Fibroblast of skin of back (primary cell): Measurements from ENCODE around the gene SLC25A10.
"Not testable (repeated sequence)": the region's sequence is repeated elsewhere in the genome, so short reads cannot be mapped to it uniquely, and the experiment has no call there.

Experiments used
- DNase-seq: peaks from one replicate; pipeline ENCODE4 v3.0.0-alpha.2; 2013

SLC25A10 gene

GRCh38 chr17:81722184-81723120 lies 10.4 kb downstream of the SLC25A10 start:
- DNase-seq, result no peak

- DNase-seq, result no peak
Measured at GRCh38 chr17:81723651-81724209, 11.6 kb downstream of the SLC25A10 start.

GRCh38 chr17:81725439-81725838 lies 13.4 kb downstream of the SLC25A10 start:
- no peak for DNase-seq

- no peak for DNase-seq
Measured at GRCh38 chr17:81726004-81726403, 13.9 kb downstream of the SLC25A10 start.

- DNase-seq, result no peak
Measured at GRCh38 chr17:81727324-81728031, 15.4 kb downstream of the SLC25A10 start.

- DNase-seq, result peak; percentile 67
Measured at GRCh38 chr17:81733507-81734404, 21.7 kb downstream of the SLC25A10 start.

GRCh38 chr17:81734405-81735263 lies 22.6 kb downstream of the SLC25A10 start:
- no peak for DNase-seq

GRCh38 chr17:81735264-81736102 lies 23.4 kb downstream of the SLC25A10 start:
- peak; percentile 70 for DNase-seq

- DNase-seq, result no peak
Measured at GRCh38 chr17:81737947-81738800, 26.1 kb downstream of the SLC25A10 start.

GRCh38 chr17:81738801-81739393 lies 26.8 kb downstream of the SLC25A10 start:
- no peak for DNase-seq

GRCh38 chr17:81739593-81739992 lies 27.5 kb downstream of the SLC25A10 start:
- DNase-seq, result not testable (repeated sequence)

- DNase-seq, result no peak
Measured at GRCh38 chr17:81740395-81740961, 28.4 kb downstream of the SLC25A10 start.

GRCh38 chr17:81741049-81741593 lies 29.0 kb downstream of the SLC25A10 start:
- DNase-seq, result no peak

GRCh38 chr17:81741594-81742452 lies 29.7 kb downstream of the SLC25A10 start:
- no peak for DNase-seq
